HG02885 (cell line): Measurements from ENCODE around the gene LPCAT1.
"Not testable (repeated sequence)": the region's sequence is repeated elsewhere in the genome, so short reads cannot be mapped to it uniquely, and the experiment has no call there.

Experiments used
- ATAC-seq: cut with Tn5 transposase; IDR thresholded peaks from one replicate; pipeline ENCODE4 v1.9.1; 2021; ENCODE audit warnings: mild to moderate bottlenecking; ENCODE audit not compliant: unreplicated experiment, poor library complexity

Gene LPCAT1

DNA sequence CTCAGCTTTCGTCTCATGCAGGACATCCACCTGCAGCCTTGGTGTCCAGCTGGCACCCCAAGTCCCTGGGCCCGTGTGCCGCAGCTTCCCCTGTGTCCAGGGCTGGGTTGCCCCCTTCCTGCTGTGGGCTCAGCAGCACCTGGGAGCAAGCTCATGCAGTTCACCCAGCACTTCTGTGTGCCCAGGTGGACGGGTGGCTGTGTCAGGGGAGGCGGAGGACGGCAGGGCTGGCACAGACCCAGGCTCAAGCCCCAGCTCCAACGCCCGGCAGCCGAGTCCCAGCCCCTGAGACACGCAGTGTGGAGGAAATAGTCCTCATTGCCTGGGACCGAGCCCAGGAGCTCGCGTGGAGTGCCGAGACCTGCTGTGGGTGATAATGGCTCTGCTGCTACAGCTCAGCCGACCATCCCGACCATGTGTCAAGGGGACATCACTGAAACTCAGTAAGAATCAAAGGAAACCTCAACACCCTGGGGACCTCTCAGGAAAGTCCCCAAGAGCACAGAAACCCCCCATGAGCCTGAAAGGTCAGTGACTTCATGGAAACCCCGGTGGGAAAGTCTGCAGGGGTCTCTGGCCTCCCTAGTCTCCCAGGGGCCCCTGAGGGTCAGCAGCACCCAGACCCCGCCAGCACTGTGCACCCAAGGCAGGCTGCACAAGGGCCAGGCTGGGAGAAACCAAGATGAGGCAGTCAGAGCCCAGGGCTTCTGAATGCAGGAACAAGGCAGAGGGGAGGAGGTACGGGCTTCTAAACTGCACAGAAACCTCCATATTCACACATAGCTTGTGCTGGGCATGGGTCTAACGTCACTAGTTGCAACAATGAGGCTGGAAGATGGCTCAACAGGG is 38.8 kb downstream of the LPCAT1 start:
- ATAC-seq = peak; percentile 52

GRCh38 chr5:1483856-1484729 is 39.7 kb downstream of the LPCAT1 start:
- no peak for ATAC-seq

- ATAC-seq = no peak
Observed at GRCh38 chr5:1483064-1483463, 40.7 kb downstream of the LPCAT1 start.

DNA sequence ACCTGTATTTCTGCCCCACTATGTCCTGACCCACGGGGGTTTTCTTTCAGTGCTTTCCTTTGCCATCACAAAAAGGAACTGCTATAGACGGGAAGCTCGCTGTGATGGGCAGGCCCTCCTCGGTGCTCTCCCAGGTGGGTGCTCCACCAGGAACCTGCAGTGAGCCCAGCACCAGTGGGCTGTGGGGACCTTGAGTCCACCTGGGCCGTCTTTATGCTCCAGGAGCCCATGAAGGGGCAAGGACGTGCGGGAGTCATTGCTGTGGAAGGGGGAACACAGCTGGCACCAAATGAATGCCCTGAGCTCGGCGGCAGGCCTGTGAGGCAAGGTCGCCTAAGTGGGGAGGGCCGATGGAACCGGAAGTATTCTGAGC is 41.8 kb downstream of the LPCAT1 start:
- ATAC-seq = no peak

DNA sequence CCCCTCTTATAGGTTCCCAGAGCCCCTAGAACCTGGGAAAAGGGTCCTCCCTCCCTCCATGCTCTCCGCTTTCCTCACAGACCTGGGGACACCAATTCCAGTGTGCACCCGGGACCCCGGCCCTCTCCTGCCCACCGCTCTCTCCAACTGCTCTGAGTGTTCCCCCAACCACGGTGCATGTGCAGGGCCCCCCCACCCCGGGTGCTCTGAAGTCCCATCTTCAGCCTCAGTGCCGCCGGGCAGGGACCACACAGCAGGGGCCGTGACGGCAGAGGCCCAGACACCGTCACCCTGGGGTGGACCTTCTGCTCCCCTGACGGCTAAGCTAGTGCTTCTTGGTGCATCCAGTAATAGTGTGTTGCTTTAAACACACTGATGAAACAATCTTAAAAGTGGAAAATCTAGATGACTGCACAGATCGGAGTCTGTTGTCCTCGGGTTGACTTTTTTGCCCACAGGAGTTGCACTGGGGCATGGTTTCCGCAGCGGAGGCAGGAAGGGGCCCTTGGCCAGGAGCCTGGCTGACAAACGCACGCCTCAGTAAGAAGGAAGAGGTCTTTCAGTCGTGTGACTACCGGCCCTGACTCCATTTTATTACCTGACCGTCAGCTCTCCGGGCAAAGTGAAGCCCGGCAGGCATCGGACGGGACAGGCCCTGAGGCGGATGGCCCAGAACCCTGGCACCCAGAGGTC is 42.3 kb downstream of the LPCAT1 start:
- ATAC-seq = no peak

DNA sequence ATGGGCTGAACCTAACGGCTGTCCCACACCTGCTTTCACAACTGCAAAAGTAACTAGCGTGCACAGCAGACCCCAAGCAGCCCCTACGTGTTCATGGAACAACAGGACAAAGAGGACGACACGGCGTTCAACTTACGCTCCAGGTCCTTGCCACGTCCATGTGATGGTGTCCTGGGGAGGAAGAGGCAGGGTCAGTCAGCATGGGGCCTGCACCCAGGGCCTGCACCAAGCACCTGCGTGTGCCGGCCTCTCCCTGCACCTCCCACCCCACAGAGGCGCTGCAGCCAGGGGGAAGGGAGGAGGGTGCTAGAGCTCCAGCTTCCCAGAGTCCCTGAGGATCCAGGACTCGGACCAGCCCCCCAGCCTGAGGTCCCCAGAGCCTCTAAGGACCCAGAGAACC is 43.0 kb downstream of the LPCAT1 start:
- no peak for ATAC-seq

GRCh38 chr5:1480217-1480616 is 43.5 kb downstream of the LPCAT1 start:
- no peak for ATAC-seq

- peak; percentile 38 for ATAC-seq
Observed at GRCh38 chr5:1479581-1480188, 44.1 kb downstream of the LPCAT1 start.

GRCh38 chr5:1479066-1479465 is 44.7 kb downstream of the LPCAT1 start:
- ATAC-seq = no peak

- ATAC-seq = no peak
Observed at GRCh38 chr5:1478271-1479035, 45.3 kb downstream of the LPCAT1 start.

- no peak for ATAC-seq
Observed at GRCh38 chr5:1477341-1477740, 46.4 kb downstream of the LPCAT1 start.

DNA sequence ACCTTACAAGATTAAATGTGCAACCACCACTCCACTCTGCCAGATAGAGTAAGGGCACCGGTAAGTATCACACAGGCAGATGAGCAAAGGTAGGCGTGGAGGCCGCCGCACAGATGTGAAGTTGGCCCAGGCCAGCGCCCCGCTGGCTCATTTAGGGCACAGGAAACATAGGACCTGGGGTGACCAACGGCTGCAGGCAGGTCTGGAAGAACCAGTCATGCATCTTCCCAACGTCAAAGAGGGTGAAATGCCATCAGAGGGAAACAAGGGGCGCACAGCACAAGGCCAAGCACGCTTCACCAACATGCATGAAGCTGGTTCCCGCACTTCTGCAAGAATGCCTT is 46.8 kb downstream of the LPCAT1 start:
- ATAC-seq = no peak

DNA sequence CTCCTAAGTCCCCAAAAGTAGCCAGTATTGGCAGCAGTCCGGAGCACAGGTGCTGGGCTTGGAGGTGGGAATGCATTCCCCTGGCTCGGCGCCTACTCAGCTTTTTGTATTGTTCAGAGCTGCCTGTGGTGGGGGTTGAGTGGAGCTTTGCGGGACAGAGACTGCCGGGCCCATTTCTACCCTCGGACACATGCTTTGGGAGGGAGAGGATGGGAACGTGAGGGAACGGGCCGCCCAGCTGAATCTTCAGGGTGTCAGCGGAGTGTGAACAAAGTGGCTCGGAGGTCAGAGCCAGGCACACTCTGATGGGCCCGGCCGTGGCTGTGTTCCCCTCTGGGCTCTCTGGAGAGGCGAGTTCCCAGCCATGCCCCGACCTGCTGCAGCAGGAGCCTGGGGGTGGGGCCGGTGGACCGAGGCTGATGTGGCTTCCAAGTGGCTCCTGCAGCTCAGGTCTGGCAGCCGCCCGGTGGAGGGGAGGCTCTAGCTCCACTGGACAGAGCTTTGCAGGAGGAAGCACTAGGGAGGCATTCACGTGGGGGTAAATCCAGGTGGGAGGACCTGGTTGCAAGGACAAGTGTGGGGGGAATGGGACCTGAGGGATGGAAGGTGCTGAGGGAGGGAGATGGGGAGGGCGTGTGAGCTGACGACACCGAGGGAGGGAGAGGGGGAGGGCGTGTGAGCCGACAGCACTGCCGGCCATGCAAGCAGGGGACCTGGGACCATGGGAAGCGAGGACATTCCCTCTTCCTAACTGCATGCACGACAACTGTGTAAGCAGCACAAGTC is 47.4 kb downstream of the LPCAT1 start:
- ATAC-seq = no peak

GRCh38 chr5:1475544-1475900 is 48.2 kb downstream of the LPCAT1 start:
- not testable (repeated sequence) for ATAC-seq

- no peak for ATAC-seq
Observed at GRCh38 chr5:1474866-1475543, 48.8 kb downstream of the LPCAT1 start.

GRCh38 chr5:1474183-1474839 is 49.4 kb downstream of the LPCAT1 start:
- ATAC-seq = no peak

DNA sequence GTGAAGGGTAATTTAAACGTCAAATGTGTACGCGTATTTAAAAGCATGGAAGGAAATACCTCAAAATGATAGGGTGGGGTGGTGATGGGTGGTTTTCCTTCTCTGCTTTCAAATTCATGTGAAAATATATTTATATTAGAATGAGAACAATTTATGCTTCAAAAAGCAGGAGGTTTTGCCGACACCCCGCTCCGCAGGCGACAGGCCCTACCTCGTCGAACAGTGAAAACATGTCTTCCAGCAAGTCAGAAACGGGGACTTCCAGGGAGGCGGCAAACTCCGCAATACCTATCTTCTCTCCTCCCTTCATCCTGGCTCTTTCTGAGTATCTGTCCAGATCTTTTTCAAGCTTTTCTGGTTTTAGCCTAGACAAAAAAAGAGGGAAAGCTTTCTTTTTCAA is 50.0 kb downstream of the LPCAT1 start:
- ATAC-seq = no peak

GRCh38 chr5:1472964-1473628 is 50.7 kb downstream of the LPCAT1 start:
- ATAC-seq = no peak
